Colonic mucosa (tissue), 4 donors: ENCODE measurements around the gene PLCXD1. TPM values are rescaled to one million over a fixed set of nuclear protein-coding genes. Genes with fewer than 3 reads are reported as not detected.
"Not testable (repeated sequence)": the region's sequence is repeated elsewhere in the genome, so short reads cannot be mapped to it uniquely, and the experiment has no call there.

Experiments used
- DNase-seq: peaks from one replicate; pipeline ENCODE4 v3.0.0-alpha.2; 2020
- H3K27ac ChIP-seq: fragments of 200-600 bp; one replicate; pipeline ENCODE4 v1.8.0; 2021
- H3K27me3 ChIP-seq: fragments of 200-600 bp; one replicate; pipeline ENCODE4 v1.8.0; 2021
- H3K36me3 ChIP-seq: fragments of 200-600 bp; one replicate; pipeline ENCODE4 v1.8.0; 2021
- H3K4me1 ChIP-seq: fragments of 200-600 bp; one replicate; pipeline ENCODE4 v1.8.0; 2021; ENCODE audit warnings: mild to moderate bottlenecking
- H3K4me3 ChIP-seq: fragments of 200-600 bp; one replicate; pipeline ENCODE4 v1.8.0; 2021
- H3K9ac ChIP-seq, 2 donors: one replicate each; pipeline ENCODE4 v1.7.0; 2013; ENCODE audit warnings: control low read depth in 2 of 2, low read depth in 2 of 2, low read length in 2 of 2
- H3K9me3 ChIP-seq: fragments of 200-600 bp; one replicate; pipeline ENCODE4 v1.8.0; 2021
- CTCF ChIP-seq: fragments of 200-600 bp; IDR thresholded peaks from one replicate; pipeline ENCODE4 v1.8.0; 2022; ENCODE audit warnings: antibody characterized with exemption, mild to moderate bottlenecking
- intact Hi-C: fragments of 100-400 bp; cut with DNase I; formaldehyde crosslinking; loops from one replicate; pipeline ENCODE4 v1.14.1; 2022
- total RNA-seq, 2 donors: library from RNA; stranded (reverse); fragmentation: NEBNext Ultra II Directional in 1 of 2; extraction: Animal tissue kit (Norgen Biotek cat#: 25700) in 1 of 2; gene quantifications; one replicate each; pipeline ENCODE4 v1.2.1, GENCODE V29; 2021
- donor health status: healthy.
- donor health status: DM: no; HTN: no; CAD: no.
- donor health status: DM: no; HTN: no; CAD: no.

Gene PLCXD1
- total RNA-seq, 2 donors from 2014 or later = 11.0 to 23.8 TPM

GRCh38 chrX:274904-275475, 6.2 kb upstream of the PLCXD1 start:
- H3K4me1 ChIP-seq = peaks cover 9% of the 10 kb centered on the region
- no peaks in the 10 kb centered on the region for H3K9me3 ChIP-seq
- H3K27me3 ChIP-seq = no peaks in the 10 kb centered on the region
- H3K27ac ChIP-seq = peak overlapping the region; percentile 16
- intact Hi-C loops = no loop called here
- H3K36me3 ChIP-seq = no peaks in the 10 kb centered on the region
- peak; percentile 57 for DNase-seq
- TF ChIP-seq CTCF = no peak
- H3K9ac ChIP-seq = peak overlapping the region; percentile 53 to 63
- peak overlapping the region; percentile 61 for H3K4me3 ChIP-seq

GRCh38 chrX:275476-275966, 5.7 kb upstream of the PLCXD1 start:
- Histone ChIP-seq H3K9ac (peak overlapping the region; percentile 53 to 63), H3K9me3 (no peaks in the 10 kb centered on the region), H3K4me3 (peak overlapping the region; percentile 61), H3K4me1 (peaks cover 9% of the 10 kb centered on the region), H3K27me3 (no peaks in the 10 kb centered on the region), H3K27ac (peak overlapping the region; percentile 16), H3K36me3 (no peaks in the 10 kb centered on the region)
- intact Hi-C loops = no loop called here
- DNase-seq = peak; percentile 20
- TF ChIP-seq CTCF = no peak

GRCh38 chrX:275967-276580, 5.1 kb upstream of the PLCXD1 start:
- Histone ChIP-seq H3K36me3 (no peaks in the 10 kb centered on the region), H3K9me3 (no peaks in the 10 kb centered on the region), H3K27me3 (no peaks in the 10 kb centered on the region), H3K4me3 (peak overlapping the region; percentile 61), H3K9ac (peak overlapping the region; percentile 63 to 79), H3K27ac (peak overlapping the region; percentile 16), H3K4me1 (peaks cover 9% of the 10 kb centered on the region)
- no peak for TF ChIP-seq CTCF
- peak; percentile 88 for DNase-seq
- intact Hi-C loops = no loop called here

- Histone ChIP-seq H3K27ac (no peak overlapping the region), H3K27me3 (no peaks in the 10 kb centered on the region), H3K4me3 (peak overlapping the region; percentile 61), H3K36me3 (no peaks in the 10 kb centered on the region), H3K9ac (peak overlapping the region; percentile 63 to 79), H3K4me1 (peaks cover 9% of the 10 kb centered on the region), H3K9me3 (no peaks in the 10 kb centered on the region)
- peak; percentile 34 for DNase-seq
- intact Hi-C loops = no loop called here
- TF ChIP-seq CTCF = no peak
These were observed 4.5 kb upstream of the PLCXD1 start for GRCh38 chrX:276581-277201.

- H3K9ac ChIP-seq, H3K36me3 ChIP-seq, DNase-seq, intact Hi-C loops, H3K9me3 ChIP-seq, H3K27me3 ChIP-seq, H3K4me3 ChIP-seq, H3K27ac ChIP-seq, H3K4me1 ChIP-seq: not testable (repeated sequence)
These were observed 1.2 kb upstream of the PLCXD1 start for GRCh38 chrX:279757-280604.

GRCh38 chrX:280722-281121, 459 bp upstream of the PLCXD1 start:
- intact Hi-C loops, H3K9ac ChIP-seq, H3K9me3 ChIP-seq, DNase-seq, H3K4me1 ChIP-seq, H3K4me3 ChIP-seq, H3K27ac ChIP-seq, H3K27me3 ChIP-seq, H3K36me3 ChIP-seq: not testable (repeated sequence)

- intact Hi-C loops, H3K4me3 ChIP-seq, H3K27me3 ChIP-seq, H3K4me1 ChIP-seq, H3K9me3 ChIP-seq, H3K36me3 ChIP-seq, H3K9ac ChIP-seq: not testable (repeated sequence)
- peak overlapping the region; percentile 6 for H3K27ac ChIP-seq
- peak; percentile 14 for DNase-seq
These were observed 960 bp downstream of the PLCXD1 start for GRCh38 chrX:282000-282681.
